H1 (cell line): ENCODE measurements around the gene CMC4. TPM values are rescaled to one million over a fixed set of nuclear protein-coding genes. Genes with fewer than 3 reads are reported as not detected.
A peak's percentile ranks its signal among the peaks of the same experiment; 100 is the strongest.

Source experiments
- CTCF ChIA-PET: fragments of 300-600 bp; sonication (Branson Sonifier 250); formaldehyde crosslinking; loops from one replicate; lab custom pipeline; 2021; ENCODE audit not compliant: partially characterized antibody; lab: Charles Lee
- POLR2A ChIA-PET: fragments of 300-600 bp; sonication (Branson Sonifier 250); formaldehyde crosslinking; loops from one replicate; lab custom pipeline; 2021; ENCODE audit warnings: inconsistent platforms; ENCODE audit not compliant: partially characterized antibody; lab: Charles Lee
- DNase-seq, 2 experiments: peaks; one replicate each; pipeline versions ENCODE4 v3.0.0 to v3.0.0-alpha.2; 2010 to 2022; ENCODE audit warnings: low spot score in 2 of 2, low read depth in 1 of 2, mixed read lengths in 1 of 2
- FAIRE-seq: peaks from 2 replicates; lab custom pipeline; 2011; peaks lifted over from hg19 to GRCh38; lab: Jason Lieb, UNC
- H2AFZ ChIP-seq: 2 replicates; pipeline ENCODE4 v1.8.1; 2012; ENCODE audit warnings: low read length, inconsistent platforms
- H2AK5ac ChIP-seq: 2 replicates; pipeline ENCODE4 v1.6.1; 2013; ENCODE audit warnings: low read depth, low read length
- H2BK120ac ChIP-seq: replicated peaks from 2 replicates; pipeline ENCODE3; 2013; ENCODE audit warnings: low read depth, low read length, inconsistent platforms
- H2BK12ac ChIP-seq: 2 replicates; pipeline ENCODE4 v1.6.1; 2013; ENCODE audit warnings: low read depth, low read length
- H2BK15ac ChIP-seq: 2 replicates; pipeline ENCODE4 v1.6.1; 2013; ENCODE audit warnings: low read length
- H2BK20ac ChIP-seq: 2 replicates; pipeline ENCODE4 v1.6.1; 2013; ENCODE audit warnings: low read length
- H2BK5ac ChIP-seq: 2 replicates; pipeline ENCODE4 v1.6.1; 2013; ENCODE audit warnings: low read depth, low read length
- H3K14ac ChIP-seq: 2 replicates; pipeline ENCODE4 v1.6.1; 2013; ENCODE audit warnings: inconsistent platforms; ENCODE audit not compliant: insufficient read length
- H3K18ac ChIP-seq: 2 replicates; pipeline ENCODE4 v1.6.1; 2013; ENCODE audit warnings: low read length; ENCODE audit errors: extremely low read depth
- H3K23ac ChIP-seq: 2 replicates; pipeline ENCODE4 v1.6.1; 2013; ENCODE audit warnings: inconsistent platforms; ENCODE audit not compliant: insufficient read length
- H3K23me2 ChIP-seq: 2 replicates; pipeline ENCODE4 v1.6.1; 2013; ENCODE audit warnings: low read depth, low read length
- H3K27ac ChIP-seq: 2 replicates; pipeline ENCODE4 v1.6.1; 2011; ENCODE audit warnings: low read depth, low read length, inconsistent platforms
- H3K27me3 ChIP-seq, 4 experiments: replicated peaks in 1 of 4; 1 replicate in 1 of 4; 2 replicates in 3 of 4; pipeline versions ENCODE4 v1.6.1 to v1.8.1; 2011 to 2013; ENCODE audit warnings: low read length in 3 of 4, mild to moderate bottlenecking in 3 of 4, inconsistent platforms in 2 of 4, mixed read lengths in 2 of 4, moderate library complexity in 1 of 4; ENCODE audit not compliant: control insufficient read depth in 3 of 4, insufficient read depth in 3 of 4; ENCODE audit errors: extremely low read depth in 1 of 4
- H3K36me3 ChIP-seq, 4 experiments: 2 replicates each; pipeline versions ENCODE4 v1.6.1 to v1.8.1; 2011 to 2013; ENCODE audit warnings: mild to moderate bottlenecking in 4 of 4, low read length in 3 of 4, moderate library complexity in 2 of 4, control low read depth in 1 of 4, inconsistent platforms in 1 of 4; ENCODE audit not compliant: insufficient read depth in 4 of 4, control insufficient read depth in 2 of 4
- H3K4ac ChIP-seq: replicated peaks from 2 replicates; pipeline ENCODE3; 2013; ENCODE audit warnings: low read length, low read depth, mixed read lengths, inconsistent platforms; ENCODE audit not compliant: insufficient read length
- H3K4me1 ChIP-seq, 4 experiments: replicated peaks in 1 of 4; 1 replicate in 1 of 4; 2 replicates in 3 of 4; pipeline versions ENCODE4 v1.6.1 to v1.8.1; 2011 to 2013; ENCODE audit warnings: low read length in 3 of 4, inconsistent platforms in 2 of 4, mixed read lengths in 1 of 4; ENCODE audit not compliant: insufficient read depth in 4 of 4, control insufficient read depth in 3 of 4
- H3K4me2 ChIP-seq, 2 experiments: 2 replicates each; pipeline versions ENCODE4 v1.6.1 to v1.8.1; 2011 to 2013; ENCODE audit warnings: low read depth in 2 of 2, low read length in 2 of 2, control low read depth in 1 of 2, inconsistent platforms in 1 of 2, mild to moderate bottlenecking in 1 of 2; ENCODE audit not compliant: insufficient read depth in 1 of 2
- H3K4me3 ChIP-seq, 4 experiments: fragments of 200-600, 300-600 bp in 1 of 4; sonication (generic), shearing (Covaris generic), sonication (Bioruptor Twin) in 1 of 4; 2 replicates each; pipeline versions ENCODE4 v1.5.1 to v1.8.1; 2011 to 2016; ENCODE audit warnings: low read length in 4 of 4, low read depth in 3 of 4, control low read depth in 2 of 4, inconsistent platforms in 2 of 4, mild to moderate bottlenecking in 2 of 4, mixed read lengths in 1 of 4, moderate library complexity in 1 of 4; ENCODE audit not compliant: insufficient read depth in 2 of 4; ENCODE audit errors: extremely low read depth in 1 of 4
- H3K56ac ChIP-seq: replicated peaks from 2 replicates; pipeline ENCODE3; 2013; ENCODE audit warnings: low read depth, mild to moderate bottlenecking, mixed read lengths, low read length, inconsistent platforms; ENCODE audit not compliant: insufficient read length
- H3K79me1 ChIP-seq: 2 replicates; pipeline ENCODE4 v1.6.1; 2013; ENCODE audit warnings: low read depth, low read length, control low read depth
- H3K79me2 ChIP-seq, 2 experiments: 2 replicates each; pipeline versions ENCODE4 v1.6.1 to v1.8.1; 2012 to 2013; ENCODE audit warnings: low read length in 2 of 2, mild to moderate bottlenecking in 2 of 2, inconsistent platforms in 1 of 2; ENCODE audit not compliant: insufficient read depth in 2 of 2, control insufficient read depth in 1 of 2
- H3K9ac ChIP-seq, 4 experiments: replicated peaks in 1 of 4; 1 replicate in 1 of 4; 2 replicates in 3 of 4; pipeline versions ENCODE4 v1.6.1 to v1.8.1; 2011 to 2013; ENCODE audit warnings: low read depth in 3 of 4, low read length in 3 of 4, control low read depth in 2 of 4, mild to moderate bottlenecking in 2 of 4, moderate library complexity in 2 of 4, inconsistent platforms in 1 of 4; ENCODE audit errors: extremely low read depth in 1 of 4
- H3K9me3 ChIP-seq, 2 experiments: 2 replicates each; pipeline versions ENCODE4 v1.6.1 to v1.8.1; 2012 to 2013; ENCODE audit warnings: mild to moderate bottlenecking in 2 of 2, moderate library complexity in 2 of 2, control low read depth in 1 of 2, inconsistent platforms in 1 of 2, low read depth in 1 of 2, low read length in 1 of 2, mixed read lengths in 1 of 2; ENCODE audit not compliant: insufficient read depth in 2 of 2
- H4K20me1 ChIP-seq, 2 experiments: replicated peaks in 1 of 2; 2 replicates each; pipeline versions ENCODE3 to v1.8.1; 2011 to 2013; ENCODE audit warnings: inconsistent platforms in 2 of 2, low read length in 2 of 2, mild to moderate bottlenecking in 1 of 2; ENCODE audit not compliant: insufficient read depth in 2 of 2, control insufficient read depth in 1 of 2
- H4K5ac ChIP-seq: 2 replicates; pipeline ENCODE4 v1.6.1; 2013; ENCODE audit warnings: low read length, low read depth, mixed read lengths, inconsistent platforms; ENCODE audit not compliant: insufficient read length
- H4K8ac ChIP-seq: 2 replicates; pipeline ENCODE4 v1.8.0; 2013; ENCODE audit warnings: mild to moderate bottlenecking, moderate library complexity, low read length, inconsistent platforms; ENCODE audit not compliant: insufficient read depth; ENCODE audit errors: extremely low read depth
- H4K91ac ChIP-seq: replicated peaks from 2 replicates; pipeline ENCODE3; 2013; ENCODE audit warnings: low read length, mixed read lengths, inconsistent platforms; ENCODE audit not compliant: insufficient read length
- CBX5 ChIP-seq: fragments of 300-800, 300-1000 bp; sonication (generic); IDR thresholded peaks from 2 replicates; pipeline ENCODE4 v1.7.1; 2016; ENCODE audit warnings: antibody characterized with exemption, low read length, low read depth
- SIX5 ChIP-seq: IDR thresholded peaks from 2 replicates; pipeline ENCODE4 v1.6.1; 2011; ENCODE audit warnings: mild to moderate bottlenecking, low read depth, low read length
- SRF ChIP-seq: IDR thresholded peaks from 2 replicates; pipeline ENCODE4 v1.6.1; 2011; ENCODE audit warnings: mild to moderate bottlenecking, low read depth, low read length, moderate library complexity
- WGBS, 2 experiments: shearing (Covaris generic) in 1 of 2; methylation state at CpG; one replicate each; pipeline versions ENCODE4 v1.1.6 to v1.1.7; 2013 to 2015; ENCODE audit warnings: low lambda C conversion rate in 2 of 2, mixed read lengths in 2 of 2, inconsistent platforms in 1 of 2, low coverage in 1 of 2, missing lambda C conversion rate in 1 of 2; ENCODE audit not compliant: insufficient replicate concordance in 2 of 2, insufficient coverage in 1 of 2, insufficient read length in 1 of 2; ENCODE audit errors: extremely low coverage in 1 of 2, missing lambda C conversion rate in 1 of 2; 5-methylcytosine and 5-hydroxymethylcytosine counted together
- polyA plus RNA-seq, 7 experiments: library from polyadenylated mRNA; depleted of rRNA in 3 of 7; stranded (reverse) in 5 of 7; unstranded in 2 of 7; fragments of >200 nt in 5 of 7; fragments of 200-250 nt in 2 of 7; gene quantifications; 1 replicate in 5 of 7; 2 replicates in 1 of 7; 4 replicates in 1 of 7; pipeline versions ENCODE4 v1.2.1 to v1.2.3, GENCODE V29; 2011 to 2013; ENCODE audit warnings: missing spikeins in 2 of 7, mixed read lengths in 2 of 7
- total RNA-seq: library from RNA; stranded (reverse); fragmentation: NEBNext Ultra II Directional; extraction: Animal tissue kit (Norgen Biotek cat#: 25700); gene quantifications from 2 replicates; pipeline ENCODE4 v1.2.1, GENCODE V29; 2021

Gene CMC4
- total and polyA plus RNA-seq, 2 of the 8 experiments (the other 6 are each of a cell fraction or from before 2014, with no cell fraction given): 6.0 to 8.8 TPM

- H3K79me2 ChIP-seq: no peaks in the 10 kb centered on the region
- no peaks in the 10 kb centered on the region for H3K9me3 ChIP-seq
- no peak overlapping the region for H3K23ac ChIP-seq
- no peak overlapping the region; a peak in 1 of 4 replicates for H3K4me2 ChIP-seq
- no peaks in the 10 kb centered on the region for H3K23me2 ChIP-seq
- H4K20me1 ChIP-seq: no peaks in the 10 kb centered on the region
- H4K91ac ChIP-seq: no peak overlapping the region
- no peaks in the 10 kb centered on the region for H3K27me3 ChIP-seq
- H3K4me1 ChIP-seq: no peaks in the 10 kb centered on the region
- H2BK120ac ChIP-seq: no peak overlapping the region
- H3K4ac ChIP-seq: no peak overlapping the region
- H3K4me3 ChIP-seq: no peak overlapping the region
- FAIRE-seq: no peak
- no peak overlapping the region for H2BK5ac ChIP-seq
- H4K5ac ChIP-seq: no peak overlapping the region
- CTCF ChIA-PET: interaction anchor here (0.9 to 3.8 kb wide), 4 partner anchors 10 to 74 kb away, joined by 4 to 30 read pairs (median 12); no protein-coding TSS in a partner anchor
- H2BK20ac ChIP-seq: no peak overlapping the region
- 100% methylated on average over 1 of the region's 1 CpG; no CpG with 5 or more reads in 1 of the 2 experiments for WGBS, 2 experiments
- H3K79me1 ChIP-seq: no peaks in the 10 kb centered on the region
- H2AFZ ChIP-seq: no peak overlapping the region
- H2AK5ac ChIP-seq: no peak overlapping the region
- H2BK15ac ChIP-seq: no peak overlapping the region
- H3K27ac ChIP-seq: no peak overlapping the region
- TF ChIP-seq SRF (peak; percentile 48; the same call in 1 of the 2 replicates), SIX5 (no peak), CBX5 (no peak)
- H3K9ac ChIP-seq: no peak overlapping the region
- H4K8ac ChIP-seq: no peak overlapping the region
- no peak overlapping the region for H3K14ac ChIP-seq
- no peak for DNase-seq
- H3K36me3 ChIP-seq: peaks cover 0 to 7% (median 0%) of the 10 kb centered on the region in 4 experiments; a peak in 2 of 8 replicates
- no peak overlapping the region for H2BK12ac ChIP-seq
- POLR2A ChIA-PET: interaction anchor here (1.0 kb wide), 1 partner anchor 23 kb away, joined by 3 read pairs; no protein-coding TSS in a partner anchor
- H3K18ac ChIP-seq: no peak overlapping the region
- no peak overlapping the region for H3K56ac ChIP-seq
These were observed 14.5 kb downstream of the CMC4 start for GRCh38 chrX:155056471-155056870.
